ENCODE measurements around the gene KIF6. TPM values are rescaled to one million over a fixed set of nuclear protein-coding genes. Genes with fewer than 3 reads are reported as not detected.

Gene KIF6
- total RNA-seq, 1 donor from 2014 or later = not detected

GRCh38 chr6:39754514-39755115 lies 29.4 kb upstream of the KIF6 start:
- Histone ChIP-seq H3K27me3 (ENCODE audit: control insufficient read depth, insufficient read depth, low read length) (no peaks in the 10 kb centered on the region), H3K4me3 (ENCODE audit: low read depth, low read length) (no peak overlapping the region), H3K36me3 (ENCODE audit: control insufficient read depth, insufficient read depth, low read length) (no peaks in the 10 kb centered on the region)
- FAIRE-seq (no peak), DNase-seq (ENCODE audit: low read depth) (no peak)
- TF ChIP-seq, protein P1, sequence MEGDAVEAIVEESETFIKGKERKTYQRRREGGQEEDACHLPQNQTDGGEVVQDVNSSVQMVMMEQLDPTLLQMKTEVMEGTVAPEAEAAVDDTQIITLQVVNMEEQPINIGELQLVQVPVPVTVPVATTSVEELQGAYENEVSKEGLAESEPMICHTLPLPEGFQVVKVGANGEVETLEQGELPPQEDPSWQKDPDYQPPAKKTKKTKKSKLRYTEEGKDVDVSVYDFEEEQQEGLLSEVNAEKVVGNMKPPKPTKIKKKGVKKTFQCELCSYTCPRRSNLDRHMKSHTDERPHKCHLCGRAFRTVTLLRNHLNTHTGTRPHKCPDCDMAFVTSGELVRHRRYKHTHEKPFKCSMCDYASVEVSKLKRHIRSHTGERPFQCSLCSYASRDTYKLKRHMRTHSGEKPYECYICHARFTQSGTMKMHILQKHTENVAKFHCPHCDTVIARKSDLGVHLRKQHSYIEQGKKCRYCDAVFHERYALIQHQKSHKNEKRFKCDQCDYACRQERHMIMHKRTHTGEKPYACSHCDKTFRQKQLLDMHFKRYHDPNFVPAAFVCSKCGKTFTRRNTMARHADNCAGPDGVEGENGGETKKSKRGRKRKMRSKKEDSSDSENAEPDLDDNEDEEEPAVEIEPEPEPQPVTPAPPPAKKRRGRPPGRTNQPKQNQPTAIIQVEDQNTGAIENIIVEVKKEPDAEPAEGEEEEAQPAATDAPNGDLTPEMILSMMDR (IDR thresholded peaks at IDR 0.05; ENCODE audit: insufficient read depth, low read length, severe bottlenecking) = no peak

- FAIRE-seq = no peak
- no peaks in the 10 kb centered on the region for H3K27me3 ChIP-seq (ENCODE audit: control insufficient read depth, insufficient read depth, low read length)
- H3K36me3 ChIP-seq (ENCODE audit: control insufficient read depth, insufficient read depth, low read length) = no peaks in the 10 kb centered on the region
- DNase-seq (ENCODE audit: low read depth) = no peak
- H3K4me3 ChIP-seq (ENCODE audit: low read depth, low read length) = no peak overlapping the region
- TF ChIP-seq, protein P1 (IDR thresholded peaks at IDR 0.05; ENCODE audit: insufficient read depth, low read length, severe bottlenecking) = no peak
Observed at GRCh38 chr6:39753725-39754045, 28.5 kb upstream of the KIF6 start.

DNA sequence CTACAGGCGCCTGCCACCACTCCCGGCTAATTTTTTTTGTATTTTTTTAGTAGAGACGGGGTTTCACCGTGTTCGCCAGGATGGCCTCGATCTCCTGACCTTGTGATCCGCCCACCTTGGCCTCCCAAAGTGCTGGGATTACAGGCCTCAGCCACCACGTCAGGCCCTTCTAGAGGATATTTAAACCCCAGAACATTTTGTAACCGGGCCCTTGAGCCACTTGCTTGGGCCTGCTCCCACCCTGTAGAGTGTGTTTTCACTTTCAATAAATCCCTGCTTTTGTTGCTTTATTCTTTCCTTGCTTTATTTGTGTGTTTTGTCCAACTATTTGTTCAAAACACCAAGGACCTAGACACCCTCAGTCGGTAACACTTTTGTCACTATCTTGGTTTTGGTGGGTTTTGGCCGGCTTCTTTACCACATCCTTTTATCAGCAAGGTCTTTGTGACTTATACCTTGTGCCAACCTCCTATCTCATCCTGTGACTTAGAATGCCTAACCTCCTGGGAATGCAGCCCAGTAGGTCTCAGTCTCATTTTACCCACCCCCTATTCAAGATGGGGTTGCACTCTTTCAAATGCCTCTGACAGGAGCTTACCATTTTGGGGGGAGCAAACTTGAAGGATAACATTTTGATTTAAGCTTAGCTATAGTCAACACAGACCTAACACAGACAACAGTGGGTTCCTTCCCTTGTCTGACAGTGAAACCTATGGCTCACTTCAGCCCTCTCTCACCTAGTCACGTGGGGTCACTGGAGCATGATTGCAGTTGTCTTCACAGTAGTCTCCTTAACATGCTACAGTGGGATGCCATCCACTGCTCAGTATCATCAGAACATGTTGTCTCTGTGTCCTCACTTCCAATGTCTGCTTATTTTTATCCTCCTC lies 27.9 kb upstream of the KIF6 start:
- TF ChIP-seq, protein P1 (IDR thresholded peaks at IDR 0.05; ENCODE audit: insufficient read depth, low read length, severe bottlenecking) = no peak
- FAIRE-seq = no peak
- H3K27me3 ChIP-seq (ENCODE audit: control insufficient read depth, insufficient read depth, low read length) = no peaks in the 10 kb centered on the region
- no peak for DNase-seq (ENCODE audit: low read depth)
- no peak overlapping the region for H3K4me3 ChIP-seq (ENCODE audit: low read depth, low read length)
- H3K36me3 ChIP-seq (ENCODE audit: control insufficient read depth, insufficient read depth, low read length) = no peaks in the 10 kb centered on the region

- no peaks in the 10 kb centered on the region for H3K36me3 ChIP-seq (ENCODE audit: control insufficient read depth, insufficient read depth, low read length)
- FAIRE-seq (no peak), DNase-seq (ENCODE audit: low read depth) (no peak)
- no peaks in the 10 kb centered on the region for H3K27me3 ChIP-seq (ENCODE audit: control insufficient read depth, insufficient read depth, low read length)
- no peak overlapping the region for H3K4me3 ChIP-seq (ENCODE audit: low read depth, low read length)
- TF ChIP-seq, protein P1 (IDR thresholded peaks at IDR 0.05; ENCODE audit: insufficient read depth, low read length, severe bottlenecking) = no peak
Observed at GRCh38 chr6:39746795-39747194, 21.6 kb upstream of the KIF6 start.

DNA sequence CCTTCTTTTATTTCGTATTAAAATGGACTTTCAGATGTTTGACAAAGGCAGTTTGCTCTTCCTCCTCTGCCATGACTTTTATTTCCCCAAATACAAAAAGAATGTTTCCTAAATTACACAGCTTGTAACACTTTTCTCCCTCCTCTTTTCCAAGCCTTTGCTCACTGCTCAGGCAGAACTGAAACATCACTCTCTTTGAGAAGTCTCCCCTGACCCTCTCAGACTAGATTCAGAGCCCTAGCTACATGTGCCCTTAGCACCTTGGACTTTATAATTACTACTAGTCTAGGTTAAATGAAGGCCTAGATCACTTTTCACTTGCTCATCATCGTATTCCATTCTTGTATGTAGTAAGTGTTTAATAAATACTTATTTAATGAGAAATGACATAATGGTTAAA lies 8.5 kb upstream of the KIF6 start:
- DNase-seq (ENCODE audit: low read depth) = no peak
- H3K4me3 ChIP-seq (ENCODE audit: low read depth, low read length) = no peak overlapping the region
- no peaks in the 10 kb centered on the region for H3K27me3 ChIP-seq (ENCODE audit: control insufficient read depth, insufficient read depth, low read length)
- no peak for FAIRE-seq
- no peaks in the 10 kb centered on the region for H3K36me3 ChIP-seq (ENCODE audit: control insufficient read depth, insufficient read depth, low read length)
- TF ChIP-seq, protein P1 (IDR thresholded peaks at IDR 0.05; ENCODE audit: insufficient read depth, low read length, severe bottlenecking) = no peak

All from bronchial epithelial cell (primary cell).